ENCODE measurements around the gene RTRAF.
A peak's percentile ranks its signal among the peaks of the same experiment; 100 is the strongest.

The RTRAF gene

DNA sequence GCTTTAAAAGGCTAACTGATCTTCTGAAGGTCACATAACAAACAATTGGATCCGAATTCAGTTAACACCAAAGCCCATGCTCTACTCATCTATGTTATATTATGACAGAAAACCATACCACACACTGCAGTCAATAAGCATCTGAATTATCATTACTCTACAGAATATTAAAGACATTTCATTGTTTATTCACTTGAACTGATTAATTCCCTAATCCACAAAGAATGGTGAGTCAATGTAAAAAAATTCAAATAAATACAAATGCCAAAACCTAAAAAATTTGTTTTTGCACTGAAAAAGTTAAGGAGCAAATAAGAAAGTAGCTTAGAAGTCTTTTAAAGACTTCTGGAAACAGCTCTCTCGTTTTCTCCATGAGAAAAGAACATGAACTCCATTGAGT is 65.8 kb downstream of the RTRAF start:
- TF ChIP-seq POLR2A (IDR thresholded peaks at IDR 0.05; ENCODE audit: low read length) (no peak), GATA1 (IDR thresholded peaks at IDR 0.05; ENCODE audit: low read depth, low read length) (no peak)
- DNase-seq = no peak

DNA sequence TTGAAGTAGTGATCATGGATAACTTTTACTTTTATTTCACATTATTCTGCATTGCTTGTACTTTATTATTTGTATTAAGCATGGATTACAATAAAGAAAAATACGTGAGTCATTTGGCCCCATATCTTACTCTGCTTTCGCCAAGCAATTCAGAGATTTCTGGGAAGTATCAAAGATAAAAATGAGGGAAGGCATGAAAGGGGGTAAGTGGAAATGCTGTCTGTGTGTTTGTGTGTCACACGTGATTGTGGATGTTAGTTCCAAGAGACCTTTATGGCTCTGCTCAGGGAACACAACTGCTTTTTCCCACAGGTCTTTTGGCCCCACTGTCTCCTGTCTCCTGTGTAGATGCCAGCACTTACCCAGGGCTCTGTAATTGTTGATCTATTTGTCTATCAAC is 69.0 kb downstream of the RTRAF start:
- TF ChIP-seq POLR2A (IDR thresholded peaks at IDR 0.05; ENCODE audit: low read length) = no peak
- no peak for TF ChIP-seq GATA1 (IDR thresholded peaks at IDR 0.05; ENCODE audit: low read depth, low read length)
- DNase-seq = no peak

DNA sequence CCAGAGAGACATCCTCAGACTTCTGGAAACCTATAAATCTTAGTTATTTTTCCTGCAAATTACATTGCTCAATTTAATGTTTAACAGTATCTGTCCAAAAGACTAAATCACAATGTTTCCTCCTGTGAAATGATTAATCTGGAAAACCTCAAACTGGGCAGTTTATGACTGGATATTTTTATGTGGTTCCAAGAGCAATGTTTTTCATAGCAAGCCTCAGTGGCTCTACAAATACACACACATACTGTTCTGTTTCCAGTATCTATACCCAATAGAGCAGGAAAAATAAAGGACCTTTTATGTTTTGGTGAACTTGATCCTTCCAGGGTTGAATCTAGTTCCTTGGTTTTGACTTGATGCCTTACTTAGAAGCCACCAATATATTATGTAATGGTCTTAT is 70.3 kb downstream of the RTRAF start:
- DNase-seq = no peak
- no peak for TF ChIP-seq GATA1 (IDR thresholded peaks at IDR 0.05; ENCODE audit: low read depth, low read length)
- no peak for TF ChIP-seq POLR2A (IDR thresholded peaks at IDR 0.05; ENCODE audit: low read length)

DNA sequence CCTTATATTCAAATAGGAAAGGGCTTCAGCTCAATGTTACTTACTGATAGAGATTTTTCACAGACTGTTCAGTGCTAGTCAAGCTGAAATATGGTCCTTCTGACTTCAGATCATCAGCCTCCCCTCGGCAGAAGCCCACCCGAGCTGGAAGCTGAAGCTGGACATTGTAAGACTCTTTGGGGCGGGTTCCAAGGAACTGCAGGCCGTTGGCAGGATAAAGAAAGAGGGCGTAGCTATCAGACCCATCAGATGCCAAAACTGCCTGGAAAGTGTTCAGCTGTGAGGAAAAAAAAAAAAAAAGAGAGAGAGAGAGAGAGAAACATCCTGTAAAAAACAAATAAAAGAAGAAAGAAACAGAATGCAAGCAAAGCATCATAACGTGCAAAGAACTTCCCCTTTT is 70.7 kb downstream of the RTRAF start:
- no peak for TF ChIP-seq GATA1 (IDR thresholded peaks at IDR 0.05; ENCODE audit: low read depth, low read length)
- no peak for TF ChIP-seq POLR2A (IDR thresholded peaks at IDR 0.05; ENCODE audit: low read length)
- DNase-seq = peak; percentile 11 to 41
